Adipose tissue (tissue), 3 donors: ENCODE data around the gene ZNF628. TPM values are rescaled to one million over a fixed set of nuclear protein-coding genes. Genes with fewer than 3 reads are reported as not detected.

Experiments
- H3K27ac ChIP-seq: one replicate; pipeline ENCODE4 v1.5.1; 2013; ENCODE audit warnings: low read depth, low read length
- WGBS, 3 donors: extraction: QIAGEN DNeasy Blood & Tissue Kit; methylation state at CpG; one replicate each; pipeline ENCODE4 v1.1.7; 2013; 5-methylcytosine and 5-hydroxymethylcytosine counted together
- polyA plus RNA-seq, 3 donors: library from polyadenylated mRNA; stranded (reverse); fragments of 200-250 nt; gene quantifications; one replicate each; pipeline ENCODE4 v1.2.3, GENCODE V29; 2013
- donor health status: healthy with polysubstance abuse.
- donor health status: Bipolar disorder and iron deficiency.
- donor health status: healthy.

The ZNF628 gene
- polyA plus RNA-seq, 3 donors: 1.9 to 5.6 (median 4.0) TPM

DNA sequence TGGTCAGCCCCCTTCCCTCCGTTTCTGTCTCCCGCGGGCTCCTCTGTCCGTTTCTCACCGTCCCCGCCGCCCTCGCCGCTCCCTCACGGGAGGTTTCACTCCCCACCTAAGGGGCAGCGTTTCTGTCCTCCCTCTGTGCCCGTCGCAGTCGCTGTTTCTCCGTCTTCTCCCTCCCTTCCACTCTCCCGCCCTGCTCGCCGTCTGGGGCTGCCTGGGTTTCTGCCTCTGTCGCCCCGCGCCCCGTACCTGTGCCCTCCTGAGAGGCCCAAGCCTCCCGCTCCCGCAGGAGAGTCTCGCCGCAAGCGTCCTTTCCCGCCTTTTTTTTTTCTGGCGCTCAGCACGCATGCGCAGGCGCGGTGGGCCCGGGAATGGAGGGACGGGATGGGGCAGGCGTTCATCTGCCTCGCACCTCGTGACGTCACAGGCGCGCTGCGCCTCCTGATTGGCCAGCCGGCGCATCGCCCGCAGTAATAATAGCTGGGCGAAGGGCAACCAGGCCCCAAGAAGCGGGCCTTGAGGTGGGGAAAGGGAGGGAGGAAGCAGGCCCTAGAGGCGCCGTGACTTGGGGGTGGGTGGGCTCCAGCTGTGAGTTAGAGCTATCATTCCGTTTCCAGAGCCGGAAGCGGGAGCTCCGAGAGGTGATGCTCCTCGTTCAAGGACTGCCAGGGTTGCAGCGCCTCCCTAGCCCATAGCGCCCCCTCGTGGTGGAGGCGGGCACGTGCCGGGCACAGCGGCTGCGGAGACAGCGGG is 27.3 kb downstream of the ZNF628 start:
- WGBS, 3 donors: 13 to 14% (median 13%) methylated on average over 64 of the region's 64 CpGs
- no peak overlapping the region for H3K27ac ChIP-seq

DNA sequence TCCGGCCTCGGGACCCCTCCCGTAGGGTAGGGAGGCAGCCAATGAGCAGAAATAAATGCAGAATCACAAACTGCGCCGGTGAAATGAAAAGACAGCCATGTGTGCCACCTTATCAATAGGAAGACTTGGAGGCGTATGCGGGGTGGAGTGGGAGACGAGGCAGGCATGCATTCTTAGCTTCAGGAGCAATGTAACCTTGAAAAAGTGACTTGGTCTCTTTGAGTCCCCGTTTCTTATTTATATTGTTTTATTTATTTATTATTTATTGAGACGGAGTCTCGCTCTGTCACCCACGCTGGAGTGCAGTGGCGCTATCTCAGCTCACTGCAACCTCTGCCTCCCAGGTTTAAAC is 27.8 kb downstream of the ZNF628 start:
- H3K27ac ChIP-seq: no peak overlapping the region
- 22 to 40% (median 39%) methylated on average over 13 of the region's 13 CpGs for WGBS, 3 donors

DNA sequence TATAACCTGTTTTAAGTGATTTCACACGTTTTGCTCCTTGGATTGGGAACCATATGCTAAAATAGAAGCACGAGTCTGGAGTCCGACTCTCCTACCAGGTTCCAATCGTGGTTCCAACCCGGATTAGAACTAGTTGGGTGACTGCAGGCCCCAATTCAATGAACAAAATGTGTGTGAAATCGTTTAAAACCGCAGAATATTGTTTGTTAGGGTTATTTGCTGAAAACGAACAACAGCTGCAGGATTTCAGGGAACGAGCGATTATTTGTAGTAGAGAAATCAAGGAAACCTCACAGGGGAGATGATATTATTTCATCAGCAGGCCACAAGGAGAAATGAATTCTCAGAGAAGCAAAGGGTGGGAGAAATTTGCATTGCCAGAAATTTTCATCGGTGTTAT is 28.6 kb downstream of the ZNF628 start:
- 75 to 91% (median 88%) methylated on average over 11 of the region's 11 CpGs for WGBS, 3 donors
- no peak overlapping the region for H3K27ac ChIP-seq

DNA sequence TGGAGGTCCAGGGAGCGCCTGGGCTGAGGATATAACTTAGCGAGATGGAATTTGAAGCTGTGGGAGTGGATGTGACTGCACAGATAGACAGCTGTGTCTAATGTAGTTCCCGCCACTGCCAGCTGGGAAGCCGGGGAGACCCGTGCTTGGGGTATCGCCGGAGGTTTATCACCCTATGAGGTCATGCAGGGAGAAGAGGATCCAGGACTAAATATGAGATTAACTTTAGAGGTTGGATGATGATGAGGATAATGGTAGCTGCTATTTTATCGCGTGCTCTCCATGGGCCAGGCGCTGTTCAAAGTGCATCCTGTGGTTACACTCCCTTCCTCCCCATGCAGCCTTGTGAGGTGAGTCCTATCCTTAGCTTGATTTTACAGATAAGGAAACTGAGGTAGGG is 31.7 kb downstream of the ZNF628 start:
- 75 to 77% (median 75%) methylated on average over 10 of the region's 10 CpGs for WGBS, 3 donors

DNA sequence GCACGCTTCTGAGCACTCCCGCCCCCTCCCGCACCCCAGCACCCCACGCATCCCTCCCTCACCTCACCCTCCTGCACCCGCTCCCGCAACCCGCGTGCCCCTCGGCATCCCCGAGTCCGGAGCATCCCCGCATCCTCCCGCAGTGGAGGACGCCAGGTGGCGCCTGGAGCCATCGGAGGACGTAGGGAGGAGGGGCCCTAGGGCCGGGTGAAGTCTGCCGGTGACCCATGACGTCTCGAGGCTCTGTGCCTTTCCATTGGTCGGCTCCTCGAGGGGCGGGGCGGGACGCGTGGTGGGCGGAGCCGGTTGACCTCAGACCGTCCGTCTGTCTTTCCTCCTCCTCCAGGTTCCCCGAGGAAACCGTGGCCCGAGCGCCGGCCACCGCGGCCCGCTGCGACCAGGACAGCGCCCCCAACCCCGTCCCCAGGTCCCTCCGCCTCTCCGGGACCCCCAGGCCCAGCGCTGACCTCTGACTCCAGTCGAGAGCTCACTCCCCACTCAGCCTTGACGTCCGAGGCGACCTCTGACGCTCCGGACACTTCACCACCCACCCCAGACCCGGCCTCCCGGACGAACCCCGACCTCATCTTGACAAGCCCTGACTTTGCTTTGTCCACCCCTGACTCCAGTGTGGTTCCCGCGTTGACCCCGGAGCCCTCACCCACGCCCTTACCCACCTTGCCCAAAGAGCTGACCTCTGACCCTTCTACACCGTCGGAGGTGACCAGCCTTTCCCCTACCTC is 40.6 kb downstream of the ZNF628 start:
- 9 to 14% (median 9%) methylated on average over 41 to 61 of the region's 61 CpGs for WGBS, 3 donors

More for the DNA sequence above, 31.7 kb downstream of the ZNF628 start:
- H3K27ac ChIP-seq: no peak overlapping the region

DNA sequence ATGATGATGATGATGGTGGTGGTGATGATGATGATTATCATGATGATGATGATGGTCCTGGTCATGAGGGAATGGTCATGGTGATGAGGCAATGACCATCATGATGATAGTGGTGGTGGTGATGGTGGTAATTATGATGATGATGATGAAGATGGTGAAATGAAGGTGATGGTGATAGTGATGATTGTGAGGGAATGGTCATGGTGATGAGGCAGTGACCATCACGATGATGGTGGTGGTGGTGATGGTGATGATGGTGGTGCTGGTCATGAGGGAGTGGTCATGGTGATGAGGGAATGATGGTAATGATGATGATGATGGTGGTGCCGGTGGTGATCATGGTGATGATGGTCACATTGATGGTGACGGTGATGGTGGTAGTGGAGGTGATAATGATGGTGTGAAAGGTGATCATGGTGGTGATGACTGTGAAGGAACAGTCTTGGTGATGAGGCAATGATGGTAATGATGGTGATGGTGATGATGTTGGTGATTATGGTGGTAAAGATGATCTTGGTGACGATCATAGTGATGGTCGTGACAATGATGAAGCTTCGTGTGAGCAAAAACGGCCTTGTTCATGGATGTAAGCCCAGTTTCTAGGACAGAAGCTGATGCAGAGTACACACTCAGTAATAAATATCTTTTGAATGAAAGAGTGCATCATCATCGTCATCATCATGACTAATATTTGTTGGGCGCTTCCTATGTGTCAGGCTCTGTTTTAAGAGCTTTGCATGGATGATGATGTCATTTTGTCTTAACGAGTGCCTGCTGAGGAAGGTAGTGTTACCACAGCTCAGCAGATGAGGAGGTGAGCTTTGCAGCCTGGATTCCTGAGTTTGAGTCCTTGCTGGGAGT is 43.3 kb downstream of the ZNF628 start:
- 84 to 90% (median 90%) methylated on average over 10 of the region's 10 CpGs for WGBS, 3 donors
- no peak overlapping the region for H3K27ac ChIP-seq

More for the DNA sequence above, 40.6 kb downstream of the ZNF628 start:
- H3K27ac ChIP-seq: no peak overlapping the region

DNA sequence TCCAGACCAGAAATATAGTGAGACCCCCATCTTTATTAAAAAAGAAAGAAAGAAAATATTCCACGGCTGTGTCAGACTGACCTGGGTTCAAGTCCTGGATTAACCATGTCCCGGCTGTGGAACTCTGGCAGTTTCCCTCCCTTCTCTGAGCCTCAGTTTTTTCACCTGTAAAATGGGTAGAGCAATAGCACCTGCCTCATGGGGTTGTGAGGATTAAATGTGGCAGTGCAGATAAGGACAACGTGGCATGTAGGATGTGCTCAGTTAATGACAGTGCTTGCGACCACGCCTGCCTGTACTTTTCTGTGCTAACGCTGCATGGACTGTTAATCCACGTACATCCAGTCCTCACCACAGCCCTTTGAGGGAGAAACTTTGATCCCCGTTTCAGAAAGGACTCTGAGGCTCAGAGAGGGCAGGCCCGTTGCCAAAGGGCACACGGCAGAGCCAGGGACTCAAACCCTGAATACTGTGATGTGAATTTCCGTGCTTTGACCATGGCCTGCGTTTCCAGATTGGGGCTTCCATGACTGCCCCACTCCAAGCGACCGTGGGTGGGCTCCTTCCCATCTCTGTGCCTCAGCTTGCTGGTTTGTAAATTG is 44.4 kb downstream of the ZNF628 start:
- WGBS, 3 donors: 74 to 83% (median 80%) methylated on average over 14 of the region's 14 CpGs
- H3K27ac ChIP-seq: no peak overlapping the region

DNA sequence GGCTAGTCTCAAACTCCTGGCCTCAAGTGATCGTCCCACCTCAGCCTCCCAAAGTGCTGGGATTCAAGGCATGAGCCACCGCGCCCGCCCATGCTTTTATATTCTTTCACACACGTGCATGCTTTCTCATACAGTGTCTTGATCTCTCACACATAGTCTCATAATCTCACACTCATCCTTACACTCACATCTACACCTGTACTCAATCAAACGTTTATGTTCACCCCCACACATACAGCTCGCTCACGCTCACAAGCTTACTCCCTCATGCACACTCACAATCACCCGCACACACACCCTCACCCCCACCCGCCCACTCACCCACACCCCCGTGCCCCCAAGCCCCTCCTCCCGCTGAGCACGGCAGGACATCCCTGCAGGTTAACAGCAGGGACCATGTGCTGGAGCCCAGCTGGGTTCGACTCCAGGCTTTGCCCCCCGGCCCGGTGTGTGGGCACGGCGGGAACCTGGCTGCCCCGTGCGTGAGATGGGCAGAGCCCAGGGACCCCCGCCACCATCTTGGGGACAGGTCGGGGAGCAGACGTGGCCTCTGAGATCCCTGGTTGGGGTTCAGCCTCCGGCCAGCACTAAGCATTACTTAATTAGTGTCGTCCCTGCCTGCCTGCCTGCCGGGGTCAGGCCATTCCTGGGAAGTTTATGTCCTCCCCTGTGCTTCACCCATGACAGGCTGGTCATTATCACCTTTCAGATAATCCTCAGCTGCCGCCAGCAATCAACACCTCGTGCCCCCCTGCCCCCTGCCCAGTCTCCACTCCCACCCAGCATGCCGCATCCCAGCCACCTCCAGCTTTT is 49.1 kb downstream of the ZNF628 start:
- 47 to 55% (median 50%) methylated on average over 24 to 29 of the region's 29 CpGs for WGBS, 3 donors
- no peak overlapping the region for H3K27ac ChIP-seq

DNA sequence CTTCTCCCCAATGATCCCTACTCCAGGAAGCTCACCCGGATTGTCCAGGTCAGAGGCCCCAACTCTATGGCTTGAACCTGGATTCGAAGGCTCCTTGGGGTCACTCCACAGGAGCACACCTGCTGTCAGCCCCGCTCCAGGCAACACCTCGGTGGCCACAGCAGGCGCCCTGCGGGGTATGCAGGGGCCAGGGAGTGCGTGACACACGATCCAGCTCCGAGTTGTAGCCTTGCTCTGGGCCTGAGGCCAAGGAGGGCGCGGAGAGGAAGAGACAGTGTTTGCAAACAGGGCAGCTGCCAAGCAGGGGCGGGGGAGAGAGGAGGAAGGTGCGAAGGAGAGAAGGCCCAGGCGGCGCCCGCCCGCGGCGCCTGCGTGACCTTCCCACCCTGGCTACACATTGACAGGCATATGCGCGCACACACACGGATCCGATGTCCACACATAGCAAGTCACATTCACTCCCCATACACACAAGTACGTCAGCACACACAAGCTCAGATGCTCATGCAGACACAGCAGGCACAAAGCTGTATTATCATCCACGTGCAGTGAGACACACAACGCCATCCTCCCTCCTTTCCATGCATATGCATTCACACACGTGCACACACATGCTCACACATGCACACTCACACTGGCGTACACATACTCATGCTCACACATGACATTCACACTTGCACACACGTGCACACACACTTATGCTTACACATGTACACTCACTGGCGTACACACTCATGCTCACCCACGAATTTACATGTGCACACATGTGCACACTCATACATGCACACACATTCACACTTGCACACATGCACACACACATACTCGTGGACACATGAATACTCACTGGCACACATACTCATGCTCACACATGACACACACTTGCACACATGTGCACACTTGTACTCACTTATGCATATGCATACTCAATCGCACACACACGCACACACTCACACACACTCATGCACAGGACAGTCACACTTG is 50.1 kb downstream of the ZNF628 start:
- no peak overlapping the region for H3K27ac ChIP-seq
- WGBS, 3 donors: 22 to 26% (median 25%) methylated on average over 32 to 35 of the region's 35 CpGs

DNA sequence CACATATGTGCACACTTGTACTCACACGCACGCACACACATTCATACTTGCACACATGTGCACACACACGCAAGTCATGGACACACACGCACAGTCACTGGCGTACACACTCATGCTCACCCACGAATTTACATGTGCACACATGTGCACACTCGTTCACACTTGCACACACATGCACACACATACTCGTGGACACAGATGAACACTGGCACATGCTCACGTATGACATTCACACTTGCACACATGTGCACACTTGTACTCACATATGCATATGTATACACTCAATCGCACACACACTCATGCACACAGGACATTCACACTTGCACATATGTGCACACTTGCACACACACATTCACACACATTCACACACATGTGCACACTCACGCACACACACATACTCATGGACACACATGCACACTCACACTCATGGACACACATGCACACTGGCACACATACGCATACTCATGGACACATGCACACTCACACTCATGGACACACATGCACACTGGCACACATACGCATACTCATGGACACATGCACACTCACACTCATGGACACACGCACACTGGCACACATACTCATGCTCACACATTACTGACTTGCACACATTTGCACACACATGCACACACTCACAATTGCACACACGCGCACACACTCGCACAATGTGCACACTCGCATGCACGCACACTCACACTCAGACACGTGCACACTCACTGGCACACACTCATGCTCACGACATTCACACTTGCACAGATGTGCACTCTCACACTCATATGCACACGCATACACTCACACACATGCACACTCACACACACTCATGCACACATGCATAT is 51.0 kb downstream of the ZNF628 start:
- WGBS, 3 donors: 82 to 86% (median 85%) methylated on average over 22 of the region's 22 CpGs
- no peak overlapping the region for H3K27ac ChIP-seq

DNA sequence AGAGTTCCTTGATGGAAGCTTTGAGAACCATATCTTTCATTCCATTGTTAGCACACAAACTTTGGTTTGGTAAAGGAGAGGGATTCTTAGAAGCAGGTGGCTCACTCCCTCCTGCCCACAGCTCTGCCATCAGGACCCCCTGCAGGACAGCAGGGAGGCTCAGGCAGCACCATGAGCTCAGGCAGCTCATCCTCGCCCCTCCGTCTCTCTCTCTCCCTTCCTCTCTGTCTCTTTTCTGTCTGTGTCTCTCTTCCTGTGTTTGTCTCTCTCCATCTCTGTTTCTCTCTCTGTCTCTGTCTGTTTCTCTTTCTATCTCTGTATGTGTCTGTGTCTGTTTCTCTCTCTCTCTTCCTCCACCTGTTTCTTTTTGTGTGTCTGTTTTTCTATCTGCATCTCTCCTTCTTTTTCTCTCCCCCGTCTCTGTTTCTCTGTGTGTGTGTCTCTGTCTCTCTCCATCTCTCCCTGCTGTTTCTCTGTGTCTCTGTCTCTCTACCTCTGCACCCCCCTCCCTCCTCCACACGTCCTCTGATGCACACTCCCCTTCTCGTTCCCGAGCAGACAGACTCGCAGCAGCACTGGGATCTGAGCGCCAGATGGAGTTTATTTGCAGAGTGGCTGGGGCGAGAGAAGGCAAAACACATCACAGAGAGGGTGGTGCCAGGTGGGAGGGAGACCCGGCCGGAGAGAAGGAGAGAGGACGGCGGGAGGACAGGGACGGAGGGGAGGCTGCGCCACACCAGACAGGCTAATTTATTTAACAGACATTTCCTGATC is 51.8 kb downstream of the ZNF628 start:
- H3K27ac ChIP-seq: no peak overlapping the region
- 30 to 48% (median 40%) methylated on average over 15 of the region's 15 CpGs for WGBS, 3 donors

DNA sequence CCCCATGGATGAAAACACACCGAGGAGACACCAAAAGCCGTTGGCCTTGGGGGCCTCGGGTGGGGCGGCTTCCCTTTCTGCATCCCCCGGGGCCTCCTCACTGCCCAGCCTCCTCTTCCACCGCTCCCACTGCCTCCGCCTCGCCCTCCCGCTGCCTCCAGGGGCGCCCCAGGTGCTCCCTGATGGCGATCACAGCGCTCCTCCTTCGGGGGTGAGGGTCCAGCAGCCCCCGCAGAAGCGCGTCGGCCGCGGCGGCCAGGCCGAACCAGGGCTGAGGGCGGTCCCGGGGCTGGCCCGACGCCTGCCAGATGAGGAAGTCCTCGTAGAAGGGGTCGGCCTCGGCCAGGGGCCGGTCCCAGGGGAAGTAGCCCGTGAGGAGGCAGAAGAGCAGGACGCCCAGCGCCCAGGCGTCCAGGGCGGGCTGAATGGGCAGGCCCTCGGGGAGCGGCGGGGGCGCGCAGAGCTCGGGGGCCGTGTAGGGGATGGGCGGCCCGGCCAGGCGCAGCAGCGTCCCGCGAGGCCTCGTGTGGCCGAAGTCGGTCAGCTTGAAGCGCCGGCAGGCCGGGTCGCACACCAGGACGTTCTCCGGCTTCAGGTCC is 53.3 kb downstream of the ZNF628 start:
- H3K27ac ChIP-seq: no peak overlapping the region
- 70 to 89% (median 81%) methylated on average over 40 to 56 of the region's 56 CpGs for WGBS, 3 donors

DNA sequence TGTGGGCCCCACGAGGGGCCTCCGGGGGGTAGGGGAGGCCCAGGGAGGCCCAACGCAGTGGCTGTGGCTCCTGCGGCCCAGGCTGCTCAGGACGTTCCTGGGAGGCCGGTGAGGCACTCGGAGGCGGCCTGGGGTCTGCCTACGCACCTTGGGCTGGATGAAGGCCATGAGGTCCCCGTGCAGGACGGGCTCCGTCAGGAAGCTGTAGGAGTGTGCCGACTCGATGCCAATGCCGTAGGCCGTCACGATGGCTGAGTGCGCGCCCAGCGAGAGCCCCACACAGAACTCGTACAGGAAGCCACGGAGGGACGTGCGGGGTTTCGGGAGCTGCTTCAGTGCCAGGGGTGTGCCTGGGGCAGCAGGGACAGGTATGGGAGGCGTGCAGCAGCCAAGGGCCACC is 54.6 kb downstream of the ZNF628 start:
- 89 to 92% (median 91%) methylated on average over 25 to 26 of the region's 26 CpGs for whole genome bisulfite sequencing, 3 donors
- H3K27ac ChIP-seq: no peak overlapping the region
